ENCODE measurements around the gene DLG2.

- no peak for TF ChIP-seq CTCF (conservative IDR thresholded peaks at IDR 0.05; ENCODE audit: low read depth, low read length)
- no peak for TF ChIP-seq POLR2A (IDR thresholded peaks at IDR 0.05; ENCODE audit: low read depth, low read length)
- TF ChIP-seq RAD21 (IDR thresholded peaks at IDR 0.05; ENCODE audit: low read length) = no peak
- no peak for TF ChIP-seq RCOR1 (IDR thresholded peaks at IDR 0.05; ENCODE audit: insufficient replicate concordance, low read length)
- TF ChIP-seq RFX5 (IDR thresholded peaks at IDR 0.05; ENCODE audit: low read depth, low read length) = no peak
- TF ChIP-seq CEBPB (IDR thresholded peaks at IDR 0.05; ENCODE audit: low read depth, low read length) = no peak
Observed at GRCh38 chr11:84034484-84034883, 1592.7 kb downstream of the DLG2 start.

All from IMR-90 (cell line).